HEK293 (cell line): ENCODE data around the gene PLA2G4B.

ENCODE experiments used
- CTCF ChIA-PET: fragments of 350-600 bp; formaldehyde crosslinking; extraction: SDS; loops from one replicate; lab custom pipeline; 2021; ENCODE audit warnings: antibody characterized with exemption; lab: Yijun Ruan, JAX
- POLR2A ChIA-PET: fragments of 300-600 bp; formaldehyde crosslinking; extraction: SDS; loops from one replicate; lab custom pipeline; 2020; ENCODE audit warnings: antibody characterized with exemption, inconsistent platforms; lab: Yijun Ruan, JAX
- H3K27ac ChIP-seq: fragments of 200-500 bp; sonication (Bioruptor generic); 2 replicates; pipeline ENCODE4 v1.5.1; 2014; ENCODE audit warnings: low read depth, low read length, control low read depth, inconsistent platforms; ENCODE audit errors: extremely low read depth
- H3K36me3 ChIP-seq, 2 experiments: fragments of 200-500 bp in 1 of 2; sonication (Bioruptor generic) in 1 of 2; 1 replicate in 1 of 2; 2 replicates in 1 of 2; pipeline ENCODE4 v1.5.1; 2014 to 2017; ENCODE audit warnings: inconsistent platforms in 2 of 2, low read length in 2 of 2; ENCODE audit not compliant: control insufficient read depth in 2 of 2, insufficient read depth in 1 of 2
- H3K4me1 ChIP-seq: fragments of 200-500 bp; sonication (Bioruptor generic); 2 replicates; pipeline ENCODE4 v1.5.1; 2014; ENCODE audit warnings: mild to moderate bottlenecking, low read length, inconsistent platforms; ENCODE audit not compliant: control insufficient read depth, insufficient read depth
- H3K4me3 ChIP-seq: 2 replicates; pipeline ENCODE4 v1.5.1; 2011; ENCODE audit warnings: low read depth, mild to moderate bottlenecking, control low read depth, low read length, moderate library complexity
- H3K9me3 ChIP-seq: fragments of 200-500 bp; sonication (Bioruptor generic); 2 replicates; pipeline ENCODE4 v1.5.1; 2014; ENCODE audit warnings: low read depth, low read length, inconsistent platforms; ENCODE audit not compliant: control insufficient read depth, insufficient read depth
- PATZ1 ChIP-seq: fragments of 450-650 bp; formaldehyde crosslinking; IDR thresholded peaks from 2 replicates; pipeline ENCODE4 v1.5.1; 2016; ENCODE audit warnings: missing biosample characterization, missing genetic modification characterization
- REST ChIP-seq: fragments of 450-650 bp; formaldehyde crosslinking; IDR thresholded peaks from 2 replicates; pipeline ENCODE4 v1.5.1; 2016; ENCODE audit warnings: missing biosample characterization, missing genetic modification characterization
- ZNF157 ChIP-seq: fragments of 450-650 bp; formaldehyde crosslinking; IDR thresholded peaks from 2 replicates; pipeline ENCODE4 v1.5.1; 2016; ENCODE audit warnings: missing biosample characterization, missing genetic modification characterization
- ZNF184 ChIP-seq: fragments of 450-650 bp; IDR thresholded peaks from 2 replicates; pipeline ENCODE4 v1.5.1; 2018; ENCODE audit warnings: missing biosample characterization, mild to moderate bottlenecking, missing genetic modification characterization
- ZNF623 ChIP-seq: fragments of 450-650 bp; formaldehyde crosslinking; IDR thresholded peaks from 2 replicates; pipeline ENCODE4 v1.5.1; 2016; ENCODE audit warnings: missing biosample characterization, missing genetic modification characterization
- ZNF785 ChIP-seq: fragments of 450-650 bp; formaldehyde crosslinking; IDR thresholded peaks from 2 replicates; pipeline ENCODE4 v1.5.1; 2016; ENCODE audit warnings: missing biosample characterization, missing genetic modification characterization
- TF ChIP-seq, protein P1 (sequence below): fragments of 450-650 bp; formaldehyde crosslinking; IDR thresholded peaks from 2 replicates; pipeline ENCODE4; 2016; ENCODE audit warnings: missing biosample characterization, missing genetic modification characterization

PLA2G4B gene

DNA sequence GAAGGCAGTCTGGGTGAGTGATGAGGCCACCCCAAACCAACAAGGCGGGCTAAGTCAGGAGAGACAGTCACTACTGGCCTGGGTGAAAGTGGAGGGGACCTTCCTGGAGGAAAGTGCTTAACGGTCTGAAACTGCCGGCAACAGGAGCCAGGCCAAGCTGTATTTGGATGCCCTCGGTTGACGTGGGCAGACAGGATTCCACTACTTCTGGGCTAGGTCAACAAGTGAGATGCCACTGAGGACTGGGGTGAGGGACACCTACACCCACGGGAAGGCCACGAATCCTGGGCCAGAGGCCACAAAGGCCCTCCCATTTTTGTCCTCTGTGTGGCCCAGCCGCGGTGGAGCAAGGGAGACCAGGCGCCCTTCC lies 42.9 kb downstream of the PLA2G4B start:
- ChIA-PET CTCF (interaction anchor here (0.7 kb wide), 1 partner anchor 10 kb away, joined by 4 read pairs; no protein-coding TSS in a partner anchor), POLR2A (no interaction called here)
- H3K4me1 ChIP-seq, result no peaks in the 10 kb centered on the region
- H3K27ac ChIP-seq, result no peak overlapping the region
- no peak overlapping the region for H3K4me3 ChIP-seq
- no peaks in the 10 kb centered on the region for H3K9me3 ChIP-seq
- no peaks in the 10 kb centered on the region for H3K36me3 ChIP-seq
- TF ChIP-seq ZNF785 (tag by site-specific recombination), result no peak

GRCh38 chr15:41881920-41882688 lies 43.5 kb downstream of the PLA2G4B start:
- CTCF ChIA-PET, result no interaction called here

More at GRCh38 chr15:41881920-41882688, 43.5 kb downstream of the PLA2G4B start:
- H3K9me3 ChIP-seq, result no peaks in the 10 kb centered on the region
- no peaks in the 10 kb centered on the region for H3K4me1 ChIP-seq
- H3K36me3 ChIP-seq, result no peaks in the 10 kb centered on the region
- POLR2A ChIA-PET, result no interaction called here
- H3K27ac ChIP-seq, result no peak overlapping the region
- TF ChIP-seq ZNF157 (tag by site-specific recombination) (no peak), PATZ1 (tag by site-specific recombination) (no peak), ZNF623 (tag by site-specific recombination) (no peak), REST (no peak), ZNF184 (tag by site-specific recombination) (no peak)
- TF ChIP-seq, protein P1, sequence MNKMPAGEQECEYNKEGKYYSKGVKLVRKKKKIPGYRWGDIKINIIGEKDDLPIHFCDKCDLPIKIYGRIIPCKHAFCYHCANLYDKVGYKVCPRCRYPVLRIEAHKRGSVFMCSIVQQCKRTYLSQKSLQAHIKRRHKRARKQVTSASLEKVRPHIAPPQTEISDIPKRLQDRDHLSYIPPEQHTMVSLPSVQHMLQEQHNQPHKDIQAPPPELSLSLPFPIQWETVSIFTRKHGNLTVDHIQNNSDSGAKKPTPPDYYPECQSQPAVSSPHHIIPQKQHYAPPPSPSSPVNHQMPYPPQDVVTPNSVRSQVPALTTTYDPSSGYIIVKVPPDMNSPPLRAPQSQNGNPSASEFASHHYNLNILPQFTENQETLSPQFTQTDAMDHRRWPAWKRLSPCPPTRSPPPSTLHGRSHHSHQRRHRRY (tag by site-specific recombination), result no peak
- no peak overlapping the region for H3K4me3 ChIP-seq
